Body of pancreas (tissue), 4 donors: Measurements from ENCODE around the gene FUS. TPM values are rescaled to one million over a fixed set of nuclear protein-coding genes. Genes with fewer than 3 reads are reported as not detected.

Experiments
- ATAC-seq: fragments of 150-250 bp; one replicate; pipeline ENCODE4 v1.9.1; 2016
- DNase-seq, 4 donors: peaks; one replicate each; pipeline ENCODE4 v3.0.0-alpha.2; 2019
- H3K27ac ChIP-seq, 4 donors: fragments of 200-600 bp; sonication (generic); 1 replicate in 3 of 4; 2 replicates in 1 of 4; pipeline versions ENCODE4 v1.5.1 to v1.6.1; 2016 to 2019; ENCODE audit warnings: mild to moderate bottlenecking in 1 of 4, mixed read lengths in 1 of 4, moderate library complexity in 1 of 4
- H3K27me3 ChIP-seq, 2 donors: fragments of 200-600 bp; sonication (generic); one replicate each; pipeline ENCODE4 v1.6.0; 2016; ENCODE audit warnings: mild to moderate bottlenecking in 1 of 2
- H3K36me3 ChIP-seq, 2 donors: fragments of 200-600 bp; sonication (generic); replicated peaks in 1 of 2; 2 replicates each; pipeline ENCODE4 v1.5.1; 2016; ENCODE audit warnings: low read depth in 2 of 2; ENCODE audit not compliant: insufficient read depth in 1 of 2
- H3K4me1 ChIP-seq: fragments of 200-600 bp; sonication (generic); one replicate; pipeline ENCODE4 v1.6.0; 2016
- H3K4me3 ChIP-seq, 2 donors: fragments of 200-600 bp; sonication (generic); 1 replicate in 1 of 2; 2 replicates in 1 of 2; pipeline ENCODE4 v1.5.1; 2016 to 2019
- H3K9me3 ChIP-seq, 3 donors: fragments of 200-600 bp; sonication (generic); 1 replicate in 2 of 3; 2 replicates in 1 of 3; pipeline ENCODE4 v1.5.1; 2016
- CTCF ChIP-seq, 7 experiments: fragments of 450-650 bp in 4 of 7; fragments of 200-600 bp in 3 of 7; sonication (generic) in 3 of 7; IDR thresholded peaks; one replicate each; pipeline ENCODE4 v1.5.1; 2016 to 2019; ENCODE audit warnings: antibody characterized with exemption in 7 of 7
- POLR2A ChIP-seq, 3 donors: fragments of 450-650 bp; IDR thresholded peaks; one replicate each; pipeline ENCODE4 v1.6.1; 2016; ENCODE audit warnings: antibody characterized with exemption in 3 of 3, mild to moderate bottlenecking in 2 of 3
- WGBS, 2 donors: methylation state at CpG; one replicate each; pipeline ENCODE4 v1.1.5; 2017; 5-methylcytosine and 5-hydroxymethylcytosine counted together
- intact Hi-C: fragments of 100-400 bp; cut with DNase I; formaldehyde crosslinking; loops from one replicate; pipeline ENCODE4 v1.15.1; 2023
- total RNA-seq, 2 donors: library from RNA; depleted of rRNA; stranded (reverse); fragments of >200 nt; gene quantifications; one replicate each; pipeline ENCODE4 v1.1.0, GENCODE V29; 2016

FUS gene
- total RNA-seq, 2 donors from 2014 or later, result 43.6 to 68.9 TPM

DNA sequence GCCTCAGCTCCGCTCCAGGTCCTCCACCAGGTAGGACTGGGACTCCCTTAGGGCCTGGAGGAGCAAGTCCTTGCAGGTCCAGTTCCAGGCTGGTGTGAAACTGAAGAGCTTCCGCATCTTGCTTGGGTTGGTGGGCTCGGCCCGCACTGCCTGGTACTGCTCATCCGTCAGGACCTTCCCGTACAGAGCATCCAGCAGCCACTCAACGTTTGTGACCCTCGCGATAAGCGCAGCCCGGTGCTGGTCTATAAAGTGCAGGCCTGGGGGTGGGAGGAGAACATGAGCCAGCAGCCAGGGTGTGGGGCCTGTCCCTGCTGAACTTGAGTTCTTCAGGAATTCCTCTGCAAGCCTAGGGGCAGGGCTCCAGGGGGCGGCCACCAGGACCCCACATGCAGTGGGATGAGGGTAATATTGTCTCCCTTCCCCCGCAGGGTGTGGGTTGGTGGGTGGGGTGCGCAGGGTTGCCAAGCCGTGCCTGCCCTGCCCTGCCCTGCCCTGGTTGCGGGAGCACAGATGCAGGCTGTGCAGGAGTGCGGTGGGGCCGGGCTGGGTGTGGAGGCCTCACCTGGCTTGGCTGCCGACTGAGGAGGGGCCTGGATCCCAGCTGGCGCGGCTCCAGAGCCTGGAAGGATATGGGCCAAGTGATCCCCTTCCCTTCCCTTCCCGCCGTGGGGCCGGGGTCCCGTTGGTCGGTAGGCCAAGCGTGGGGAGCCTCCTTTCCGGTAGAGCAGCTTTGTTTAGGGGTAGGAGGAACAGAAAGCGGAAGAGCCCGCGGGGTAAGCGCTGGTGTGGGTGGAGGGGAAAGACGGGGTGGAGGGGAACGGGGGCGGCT is 21.9 kb downstream of the FUS start:
- Histone ChIP-seq H3K27me3 (no peaks in the 10 kb centered on the region), H3K36me3 (no peaks in the 10 kb centered on the region), H3K4me3 (peak overlapping the region; percentile 28 to 46), H3K4me1 (peaks cover 22% of the 10 kb centered on the region), H3K27ac (peak overlapping the region in 2 of 4 donors; percentile 47 to 70), H3K9me3 (no peaks in the 10 kb centered on the region)
- ATAC-seq (peak; percentile 43), DNase-seq (peak; percentile 20 to 47 (median 33))
- intact Hi-C loops, result no loop called here
- WGBS, 2 donors, result 13 to 16% methylated on average over 18 to 35 of the region's 35 CpGs
- TF ChIP-seq CTCF (IDR thresholded peaks at IDR 0.05) (no peak), POLR2A (IDR thresholded peaks at IDR 0.05) (no peak)

GRCh38 chr16:31202414-31203375 is 22.8 kb downstream of the FUS start, which contains the start of gene PYCARD:
Gene PYCARD, minus strand, starts transcription at chr16:31202760. Its CDS starts 70 bp downstream, at chr16:31202690.
- ATAC-seq, result peak; percentile 48
- Histone ChIP-seq H3K36me3 (no peaks in the 10 kb centered on the region), H3K9me3 (no peaks in the 10 kb centered on the region), H3K27ac (peak within 1 kb of the TSS in 3 of 4 donors; percentile 15 to 70 (median 47)), H3K4me3 (peak within 1 kb of the TSS; percentile 28 to 46), H3K4me1 (peaks cover 24% of the 10 kb centered on the region), H3K27me3 (no peaks in the 10 kb centered on the region)
- peak; percentile 34 to 48 (median 41) for DNase-seq
- peak in 2 of 3 donors; percentile 18 to 46 for TF ChIP-seq POLR2A (IDR thresholded peaks at IDR 0.05)
- TF ChIP-seq CTCF (IDR thresholded peaks at IDR 0.05), result no peak
- WGBS, 2 donors, result 11 to 23% methylated on average over 20 to 69 of the region's 69 CpGs
- intact Hi-C loops, result no loop called here

- intact Hi-C loops, result no loop called here
- no peak for ATAC-seq
- H3K27ac ChIP-seq, result no peak overlapping the region
- H3K9me3 ChIP-seq, result no peaks in the 10 kb centered on the region
- TF ChIP-seq POLR2A (IDR thresholded peaks at IDR 0.05) (no peak), CTCF (IDR thresholded peaks at IDR 0.05) (no peak)
- DNase-seq, result no peak
- no peaks in the 10 kb centered on the region for H3K36me3 ChIP-seq
- no peaks in the 10 kb centered on the region for H3K27me3 ChIP-seq
- H3K4me3 ChIP-seq, result no peak overlapping the region
- H3K4me1 ChIP-seq, result peaks cover 24% of the 10 kb centered on the region
- WGBS, 2 donors, result 81 to 82% methylated on average over 8 to 9 of the region's 9 CpGs
These were observed 25.1 kb downstream of the FUS start for GRCh38 chr16:31204871-31205666.

- WGBS, 2 donors, result 25 to 32% methylated on average over 1 to 6 of the region's 6 CpGs
- H3K4me1 ChIP-seq, result peaks cover 18% of the 10 kb centered on the region
- TF ChIP-seq CTCF (IDR thresholded peaks at IDR 0.05) (no peak), POLR2A (IDR thresholded peaks at IDR 0.05) (no peak)
- no peaks in the 10 kb centered on the region for H3K27me3 ChIP-seq
- ATAC-seq (no peak), DNase-seq (peak in 3 of 4 donors; percentile 27 to 46 (median 33))
- H3K36me3 ChIP-seq, result no peaks in the 10 kb centered on the region
- intact Hi-C loops, result no loop called here
- H3K27ac ChIP-seq, result no peak overlapping the region
- no peak overlapping the region for H3K4me3 ChIP-seq
- no peaks in the 10 kb centered on the region for H3K9me3 ChIP-seq
These were observed 26.8 kb downstream of the FUS start for GRCh38 chr16:31206776-31207175.
